Activated naive CD8-positive, alpha-beta T cell treated with anti-CD3 and anti-CD28 coated beads for 36 hours (primary cell): ENCODE measurements around the gene SOX5. TPM values are rescaled to one million over a fixed set of nuclear protein-coding genes. Genes with fewer than 3 reads are reported as not detected.

Experiments used
- DNase-seq: peaks from one replicate; pipeline ENCODE4 v3.0.0; 2021
- H3K27ac Mint-ChIP-seq: one replicate; pipeline ENCODE4 v1.8.0; 2022; ENCODE audit warnings: mild to moderate bottlenecking, moderate library complexity, mixed read lengths
- H3K27me3 Mint-ChIP-seq: one replicate; pipeline ENCODE4 v1.8.0; 2022; ENCODE audit warnings: mild to moderate bottlenecking, mixed read lengths
- H3K36me3 Mint-ChIP-seq: one replicate; pipeline ENCODE4 v1.8.0; 2021; ENCODE audit warnings: mild to moderate bottlenecking, mixed read lengths
- H3K4me1 Mint-ChIP-seq: one replicate; pipeline ENCODE4 v1.8.0; 2021; ENCODE audit warnings: mixed read lengths
- H3K4me3 Mint-ChIP-seq: one replicate; pipeline ENCODE4 v1.8.0; 2022; ENCODE audit warnings: mild to moderate bottlenecking, moderate library complexity, mixed read lengths
- H3K9me3 Mint-ChIP-seq: one replicate; pipeline ENCODE4 v1.8.0; 2022; ENCODE audit warnings: mixed read lengths
- total RNA-seq, 2 experiments: library from RNA; stranded (reverse); gene quantifications; one replicate each; pipeline ENCODE4 v1.2.3, GENCODE V29; 2021

SOX5 gene
- total RNA-seq, 2 experiments from 2014 or later: not detected

GRCh38 chr12:23931176-23931575 is 18.3 kb downstream of the SOX5 start:
- H3K27me3 Mint-ChIP-seq: no peaks in the 10 kb centered on the region
- DNase-seq: no peak
- H3K9me3 Mint-ChIP-seq: no peaks in the 10 kb centered on the region
- H3K4me1 Mint-ChIP-seq: no peaks in the 10 kb centered on the region
- no peak overlapping the region for H3K4me3 Mint-ChIP-seq
- no peaks in the 10 kb centered on the region for H3K36me3 Mint-ChIP-seq
- H3K27ac Mint-ChIP-seq: no peak overlapping the region

- no peaks in the 10 kb centered on the region for H3K36me3 Mint-ChIP-seq
- no peaks in the 10 kb centered on the region for H3K4me1 Mint-ChIP-seq
- no peak for DNase-seq
- no peak overlapping the region for H3K27ac Mint-ChIP-seq
- no peaks in the 10 kb centered on the region for H3K9me3 Mint-ChIP-seq
- H3K27me3 Mint-ChIP-seq: no peaks in the 10 kb centered on the region
- H3K4me3 Mint-ChIP-seq: no peak overlapping the region
Observed at GRCh38 chr12:23930599-23930998, 18.9 kb downstream of the SOX5 start.

DNA sequence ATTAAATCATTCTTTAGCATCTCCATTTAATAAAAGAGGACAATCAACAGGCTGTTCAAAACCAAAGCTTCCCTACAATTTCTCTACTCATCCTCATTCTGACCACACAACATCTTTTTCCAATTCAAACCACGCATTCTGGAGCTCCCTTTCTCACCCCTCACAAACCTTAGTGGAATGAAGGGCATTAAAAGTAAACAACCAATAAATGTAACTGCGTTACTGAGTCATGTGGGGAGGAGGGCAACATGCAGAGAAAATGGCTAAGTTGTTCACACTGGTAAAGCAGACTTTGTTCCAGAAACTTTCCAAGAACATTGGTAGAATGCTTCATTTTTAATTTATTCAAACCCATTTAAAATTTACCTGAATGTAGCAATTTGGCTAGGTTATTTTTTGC is 19.6 kb downstream of the SOX5 start:
- Mint-ChIP-seq H3K4me1 (no peaks in the 10 kb centered on the region), H3K27ac (no peak overlapping the region), H3K36me3 (no peaks in the 10 kb centered on the region), H3K27me3 (no peaks in the 10 kb centered on the region), H3K9me3 (no peaks in the 10 kb centered on the region), H3K4me3 (no peak overlapping the region)
- DNase-seq: no peak

- no peak for DNase-seq
- no peaks in the 10 kb centered on the region for H3K4me1 Mint-ChIP-seq
- H3K9me3 Mint-ChIP-seq: no peaks in the 10 kb centered on the region
- no peaks in the 10 kb centered on the region for H3K27me3 Mint-ChIP-seq
- H3K27ac Mint-ChIP-seq: no peak overlapping the region
- no peaks in the 10 kb centered on the region for H3K36me3 Mint-ChIP-seq
- no peak overlapping the region for H3K4me3 Mint-ChIP-seq
Observed at GRCh38 chr12:23927907-23928306, 21.6 kb downstream of the SOX5 start.

GRCh38 chr12:23921099-23921856 is 28.2 kb downstream of the SOX5 start:
- Mint-ChIP-seq H3K9me3 (peaks cover 1% of the 10 kb centered on the region), H3K4me3 (no peak overlapping the region), H3K36me3 (no peaks in the 10 kb centered on the region), H3K27me3 (no peaks in the 10 kb centered on the region), H3K27ac (no peak overlapping the region), H3K4me1 (no peaks in the 10 kb centered on the region)
- no peak for DNase-seq

DNA sequence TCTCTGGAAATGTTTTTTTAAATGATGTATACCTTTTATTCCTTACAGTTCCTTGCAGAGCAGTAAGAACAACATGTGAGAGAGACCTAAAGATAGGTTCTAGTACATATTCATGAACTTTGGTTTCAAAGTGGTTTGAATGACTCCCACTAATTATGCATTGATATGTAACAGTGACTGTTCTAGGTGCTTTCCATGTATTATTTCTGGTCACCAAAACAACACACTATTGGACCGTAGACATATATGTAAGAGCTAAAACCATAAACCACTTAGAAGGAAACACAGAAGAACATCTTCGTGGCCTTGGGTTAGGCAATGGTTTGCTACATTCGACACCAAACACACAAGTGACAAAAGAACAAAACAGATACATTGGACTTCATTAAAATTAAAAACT is 37.9 kb downstream of the SOX5 start:
- Mint-ChIP-seq H3K4me3 (no peak overlapping the region), H3K36me3 (no peaks in the 10 kb centered on the region), H3K27ac (no peak overlapping the region), H3K9me3 (peaks cover 2% of the 10 kb centered on the region), H3K4me1 (no peaks in the 10 kb centered on the region), H3K27me3 (no peaks in the 10 kb centered on the region)
- DNase-seq: no peak

GRCh38 chr12:23909551-23909950 is 39.9 kb downstream of the SOX5 start:
- Mint-ChIP-seq H3K4me1 (no peaks in the 10 kb centered on the region), H3K27me3 (no peaks in the 10 kb centered on the region), H3K27ac (no peak overlapping the region), H3K9me3 (peaks cover 2% of the 10 kb centered on the region), H3K36me3 (no peaks in the 10 kb centered on the region), H3K4me3 (no peak overlapping the region)
- no peak for DNase-seq

- DNase-seq: no peak
- H3K27me3 Mint-ChIP-seq: no peaks in the 10 kb centered on the region
- no peaks in the 10 kb centered on the region for H3K36me3 Mint-ChIP-seq
- peaks cover 2% of the 10 kb centered on the region for H3K9me3 Mint-ChIP-seq
- H3K27ac Mint-ChIP-seq: no peak overlapping the region
- no peak overlapping the region for H3K4me3 Mint-ChIP-seq
- H3K4me1 Mint-ChIP-seq: no peaks in the 10 kb centered on the region
Observed at GRCh38 chr12:23906329-23906728, 43.1 kb downstream of the SOX5 start.

GRCh38 chr12:23899434-23899833 is 50.0 kb downstream of the SOX5 start:
- no peaks in the 10 kb centered on the region for H3K9me3 Mint-ChIP-seq
- H3K4me1 Mint-ChIP-seq: no peaks in the 10 kb centered on the region
- H3K27me3 Mint-ChIP-seq: no peaks in the 10 kb centered on the region
- H3K27ac Mint-ChIP-seq: no peak overlapping the region
- no peak for DNase-seq
- no peak overlapping the region for H3K4me3 Mint-ChIP-seq
- H3K36me3 Mint-ChIP-seq: no peaks in the 10 kb centered on the region

DNA sequence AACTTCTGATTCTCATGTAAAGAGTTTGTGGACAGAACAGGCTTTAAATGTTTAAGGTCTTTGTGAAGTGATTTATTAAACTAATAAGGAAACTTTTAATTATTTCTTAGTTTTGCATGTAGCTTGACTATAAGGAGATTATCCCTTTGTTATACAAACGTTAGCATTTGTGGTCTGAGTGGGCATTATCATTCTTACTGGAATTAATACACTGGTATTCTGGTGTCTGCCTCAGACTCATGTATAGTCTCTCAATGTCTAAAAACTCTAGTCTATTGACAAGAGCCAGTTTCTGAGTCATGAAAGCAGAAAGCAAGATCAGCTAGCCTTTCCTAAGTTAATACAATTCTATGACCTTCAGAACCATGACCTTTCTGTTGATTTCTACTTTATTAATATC is 51.3 kb downstream of the SOX5 start:
- Mint-ChIP-seq H3K4me1 (no peaks in the 10 kb centered on the region), H3K36me3 (no peaks in the 10 kb centered on the region), H3K4me3 (no peak overlapping the region), H3K27ac (no peak overlapping the region), H3K27me3 (no peaks in the 10 kb centered on the region), H3K9me3 (no peaks in the 10 kb centered on the region)
- DNase-seq: no peak

DNA sequence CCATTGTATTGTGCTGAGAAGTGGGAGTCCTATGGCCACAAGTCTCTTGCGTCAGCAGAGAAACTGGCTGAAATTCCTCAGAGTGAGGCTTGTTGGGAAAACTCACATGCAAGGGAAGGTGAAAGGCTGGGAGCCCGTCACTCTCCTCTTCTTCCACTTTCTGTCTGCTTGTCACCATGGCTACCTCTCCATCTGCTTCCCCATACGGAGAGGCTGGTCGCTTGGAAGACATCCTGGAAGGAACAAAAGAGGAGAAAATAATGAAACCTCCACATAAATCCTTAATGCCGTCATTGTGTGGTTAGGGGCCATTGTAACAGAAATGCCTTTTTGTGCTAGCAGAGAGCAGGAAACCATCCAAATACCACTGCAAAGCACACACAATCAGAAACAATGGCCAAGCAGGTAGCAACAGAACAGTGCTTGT is 53.7 kb downstream of the SOX5 start:
- Mint-ChIP-seq H3K4me1 (no peaks in the 10 kb centered on the region), H3K9me3 (no peaks in the 10 kb centered on the region), H3K27me3 (no peaks in the 10 kb centered on the region), H3K27ac (no peak overlapping the region), H3K36me3 (no peaks in the 10 kb centered on the region), H3K4me3 (no peak overlapping the region)
- no peak for DNase-seq

DNA sequence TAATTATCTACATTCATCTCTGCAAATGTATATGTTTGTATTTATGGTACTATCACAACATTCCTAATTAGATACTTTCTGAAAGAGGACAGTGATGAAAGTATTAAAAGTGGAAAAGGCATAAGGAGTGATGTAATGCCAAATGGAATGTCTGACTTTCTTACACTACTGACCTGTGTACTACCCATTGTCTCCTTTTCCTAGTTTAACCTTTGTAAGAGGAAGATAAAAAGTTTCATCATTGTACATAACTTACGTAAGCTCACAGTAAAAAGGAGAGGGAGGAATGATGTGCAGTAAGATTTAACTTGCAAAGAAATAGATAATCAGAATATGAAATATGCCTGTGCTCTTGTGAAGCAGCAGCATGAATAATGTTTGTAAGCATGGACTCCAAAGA is 55.9 kb downstream of the SOX5 start:
- Mint-ChIP-seq H3K27ac (no peak overlapping the region), H3K36me3 (no peaks in the 10 kb centered on the region), H3K9me3 (no peaks in the 10 kb centered on the region), H3K27me3 (no peaks in the 10 kb centered on the region), H3K4me3 (no peak overlapping the region), H3K4me1 (no peaks in the 10 kb centered on the region)
- DNase-seq: no peak

DNA sequence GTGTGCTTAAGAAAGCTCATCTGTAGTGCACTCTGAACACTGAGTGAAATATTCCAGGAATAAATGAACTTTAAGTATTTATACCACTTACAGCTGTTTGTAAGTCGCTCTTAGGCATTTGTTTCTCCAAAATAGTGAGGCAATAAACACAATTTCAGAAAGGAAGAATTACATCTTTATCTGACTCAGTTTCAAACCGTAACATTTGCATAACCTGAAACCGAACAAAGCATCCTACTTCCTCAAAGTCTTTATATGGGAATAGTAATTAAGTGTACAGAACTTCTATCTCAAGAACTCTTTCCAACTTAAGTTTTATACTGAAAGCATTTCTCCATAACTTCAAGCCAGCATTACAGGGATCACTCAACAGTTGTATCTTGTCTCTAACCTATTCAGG is 58.4 kb downstream of the SOX5 start:
- H3K9me3 Mint-ChIP-seq: no peaks in the 10 kb centered on the region
- H3K36me3 Mint-ChIP-seq: no peaks in the 10 kb centered on the region
- DNase-seq: no peak
- no peaks in the 10 kb centered on the region for H3K27me3 Mint-ChIP-seq
- no peak overlapping the region for H3K27ac Mint-ChIP-seq
- H3K4me3 Mint-ChIP-seq: no peak overlapping the region
- H3K4me1 Mint-ChIP-seq: no peaks in the 10 kb centered on the region

DNA sequence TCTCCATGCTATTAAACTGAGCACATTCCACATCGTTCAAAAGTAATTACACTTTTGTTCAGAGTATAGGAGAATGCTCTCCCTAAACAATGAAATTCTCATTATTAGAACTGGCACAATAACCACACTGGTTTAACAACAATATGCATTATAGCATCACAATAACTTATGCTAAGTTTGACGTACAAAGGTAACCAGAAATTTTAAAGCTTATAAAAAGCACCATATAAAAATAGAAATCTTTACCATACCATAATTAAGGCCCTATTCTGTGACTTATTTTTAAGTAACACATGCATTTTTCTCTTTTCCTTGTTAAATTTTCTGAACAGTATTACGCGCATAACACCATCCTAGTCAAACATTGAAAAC is 60.4 kb downstream of the SOX5 start:
- Mint-ChIP-seq H3K36me3 (no peaks in the 10 kb centered on the region), H3K9me3 (no peaks in the 10 kb centered on the region), H3K27ac (no peak overlapping the region), H3K4me3 (no peak overlapping the region), H3K27me3 (no peaks in the 10 kb centered on the region), H3K4me1 (no peaks in the 10 kb centered on the region)
- no peak for DNase-seq

DNA sequence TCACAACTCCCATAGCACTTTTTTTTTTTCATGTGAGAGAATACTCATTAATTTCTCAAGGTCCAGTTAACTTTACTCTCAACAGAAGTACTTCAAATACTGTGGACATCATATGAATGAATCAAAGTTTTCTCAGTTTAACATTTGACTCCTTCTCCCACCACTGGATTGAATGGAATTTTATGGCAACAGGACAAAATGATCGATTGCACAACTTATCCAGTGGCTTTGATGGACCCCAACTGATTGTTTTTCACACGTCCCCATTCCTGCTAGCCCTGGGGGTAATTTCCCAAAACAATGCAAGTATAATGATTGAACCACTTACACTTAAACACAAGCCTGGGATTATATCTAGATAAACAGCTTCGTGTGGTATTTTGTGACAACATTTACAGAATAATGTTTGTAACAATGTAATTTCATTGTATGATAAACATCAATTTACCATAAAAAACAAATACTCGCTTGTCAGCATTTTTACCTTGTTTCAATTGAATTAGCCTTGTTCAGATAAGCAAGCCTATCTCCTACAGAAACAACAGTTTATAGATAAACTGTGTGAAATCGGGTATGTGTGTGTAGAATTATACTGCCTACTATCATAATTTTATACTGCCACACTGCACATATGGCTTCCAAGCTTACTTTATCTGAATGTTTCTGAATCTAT is 60.9 kb downstream of the SOX5 start:
- no peaks in the 10 kb centered on the region for H3K4me1 Mint-ChIP-seq
- DNase-seq: no peak
- no peaks in the 10 kb centered on the region for H3K27me3 Mint-ChIP-seq
- no peak overlapping the region for H3K4me3 Mint-ChIP-seq
- H3K36me3 Mint-ChIP-seq: no peaks in the 10 kb centered on the region
- H3K27ac Mint-ChIP-seq: no peak overlapping the region
- no peaks in the 10 kb centered on the region for H3K9me3 Mint-ChIP-seq
